GM23338 (cell line): ENCODE measurements around the gene ZIC5. TPM values are rescaled to one million over a fixed set of nuclear protein-coding genes. Genes with fewer than 3 reads are reported as not detected.
"Not testable (repeated sequence)": the region's sequence is repeated elsewhere in the genome, so short reads cannot be mapped to it uniquely, and the experiment has no call there.

Experiments used
- ATAC-seq: fragments of 200-7000 bp; cut with Tn5 transposase; 3 replicates; pipeline ENCODE4 v1.9.1; 2020
- DNase-seq: peaks from one replicate; pipeline ENCODE4 v3.0.0-alpha.2; 2015; ENCODE audit warnings: low spot score
- H2AFZ ChIP-seq: fragments of 200-600 bp; sonication (generic); 2 replicates; pipeline ENCODE4 v1.8.0; 2016; ENCODE audit warnings: antibody characterized with exemption, mild to moderate bottlenecking, moderate library complexity
- H3F3A ChIP-seq: fragments of 200-600 bp; sonication (generic); replicated peaks from 2 replicates; pipeline ENCODE4 v1.8.0; 2017; ENCODE audit warnings: antibody characterized with exemption, mixed run types, low read depth
- H3K27ac ChIP-seq: fragments of 200-600 bp; sonication (generic); 2 replicates; pipeline ENCODE4 v1.6.1; 2016; ENCODE audit warnings: low read depth
- H3K27me3 ChIP-seq: fragments of 200-600 bp; sonication (generic); 2 replicates; pipeline ENCODE4 v1.8.0; 2016; ENCODE audit warnings: mild to moderate bottlenecking, mixed run types, moderate library complexity; ENCODE audit not compliant: insufficient read depth
- H3K36me3 ChIP-seq: fragments of 200-600 bp; sonication (generic); 2 replicates; pipeline ENCODE4 v1.8.0; 2016; ENCODE audit warnings: mild to moderate bottlenecking; ENCODE audit not compliant: insufficient read depth
- H3K4me1 ChIP-seq: fragments of 200-600 bp; sonication (generic); 2 replicates; pipeline ENCODE4 v1.8.0; 2016; ENCODE audit warnings: mild to moderate bottlenecking, moderate library complexity; ENCODE audit not compliant: insufficient read depth
- H3K4me2 ChIP-seq: fragments of 200-600 bp; sonication (generic); 2 replicates; pipeline ENCODE4 v1.7.1; 2017; ENCODE audit warnings: mixed run types
- H3K4me3 ChIP-seq: fragments of 200-600 bp; sonication (generic); 2 replicates; pipeline ENCODE4 v1.6.1; 2016; ENCODE audit warnings: mixed run types
- H3K79me2 ChIP-seq: fragments of 200-600 bp; sonication (generic); replicated peaks from 2 replicates; pipeline ENCODE4 v1.8.0; 2017; ENCODE audit warnings: mild to moderate bottlenecking; ENCODE audit not compliant: insufficient read depth
- H3K9me2 ChIP-seq: fragments of 200-600 bp; sonication (generic); 2 replicates; pipeline ENCODE4 v1.8.0; 2017; ENCODE audit not compliant: insufficient read depth
- H4K20me1 ChIP-seq: fragments of 200-600 bp; sonication (generic); replicated peaks from 2 replicates; pipeline ENCODE4 v1.8.0; 2017; ENCODE audit warnings: mild to moderate bottlenecking; ENCODE audit not compliant: insufficient read depth
- H3K27ac Mint-ChIP-seq: 2 replicates; pipeline ENCODE4 v1.8.0; 2020; ENCODE audit warnings: inconsistent platforms, mild to moderate bottlenecking, moderate library complexity, mixed read lengths
- H3K27me3 Mint-ChIP-seq: 3 replicates; pipeline ENCODE4 v1.8.0; 2022; ENCODE audit warnings: low read depth, mild to moderate bottlenecking, moderate library complexity, mixed read lengths, inconsistent platforms; ENCODE audit not compliant: insufficient read depth, poor library complexity
- H3K36me3 Mint-ChIP-seq: 3 replicates; pipeline ENCODE4 v1.8.0; 2021; ENCODE audit warnings: low read depth, mild to moderate bottlenecking, inconsistent platforms, moderate library complexity, mixed read lengths
- H3K4me1 Mint-ChIP-seq: 3 replicates; pipeline ENCODE4 v1.8.0; 2020; ENCODE audit warnings: mild to moderate bottlenecking, inconsistent platforms, mixed read lengths
- H3K4me3 Mint-ChIP-seq: 3 replicates; pipeline ENCODE4 v1.8.0; 2021; ENCODE audit warnings: moderate library complexity, mild to moderate bottlenecking, inconsistent platforms, mixed read lengths
- H3K9me3 Mint-ChIP-seq: 3 replicates; pipeline ENCODE4 v1.8.0; 2020; ENCODE audit warnings: moderate library complexity, mild to moderate bottlenecking, inconsistent platforms, mixed read lengths
- CREB1 ChIP-seq: fragments of 250-450 bp; sonication (Bioruptor Pico); IDR thresholded peaks from 2 replicates; pipeline ENCODE4 v1.5.0; 2020; ENCODE audit warnings: low read depth, mild to moderate bottlenecking, moderate library complexity
- EZH2 ChIP-seq: fragments of 200-600 bp; sonication (generic); IDR thresholded peaks from one replicate; pipeline ENCODE4 v1.8.0; 2017; ENCODE audit warnings: antibody characterized with exemption, mild to moderate bottlenecking, low read depth; ENCODE audit not compliant: unreplicated experiment
- EZH2phosphoT487 ChIP-seq: fragments of 200-600 bp; sonication (generic); IDR thresholded peaks from one replicate; pipeline ENCODE4 v1.8.1; 2018; ENCODE audit warnings: antibody characterized with exemption; ENCODE audit not compliant: unreplicated experiment
- NANOG ChIP-seq: IDR thresholded peaks from 2 replicates; pipeline ENCODE4 v1.6.1; 2016; ENCODE audit warnings: antibody characterized with exemption, borderline replicate concordance
- POLR2AphosphoS5 ChIP-seq: IDR thresholded peaks from 2 replicates; pipeline ENCODE4 v1.6.1; 2016; ENCODE audit warnings: antibody characterized with exemption, low read depth
- STAT1 ChIP-seq: IDR thresholded peaks from one replicate; pipeline ENCODE4 v1.6.1; 2016; ENCODE audit warnings: antibody characterized with exemption; ENCODE audit not compliant: unreplicated experiment
- ZNF114 ChIP-seq: fragments of 250-450 bp; sonication (Bioruptor Pico); IDR thresholded peaks from 2 replicates; pipeline ENCODE4 v1.5.0; 2020; ENCODE audit warnings: mild to moderate bottlenecking, moderate library complexity
- polyA plus RNA-seq: library from polyadenylated mRNA; unstranded; fragments of >200 nt; fragmentation: Nextera tagmentation; extraction: Ambion mirVana; gene quantifications from 2 replicates; pipeline ENCODE4 v1.2.1, GENCODE V29; 2016
- total RNA-seq: library from RNA; depleted of rRNA; stranded (reverse); fragments of >200 nt; shearing (Covaris generic); gene quantifications from 2 replicates; pipeline ENCODE4 v1.2.3, GENCODE V29; 2014
- TF ChIP-seq, protein P1 (sequence below): IDR thresholded peaks from 2 replicates; pipeline ENCODE4 v1.6.1; 2016; ENCODE audit warnings: antibody characterized with exemption

Gene ZIC5
- total and polyA plus RNA-seq, 2 experiments from 2014 or later: 14.1 to 28.0 TPM

- peak overlapping the region; percentile 98 for H3K4me2 ChIP-seq
- Mint-ChIP-seq H3K36me3 (no peaks in the 10 kb centered on the region; the same call in 2 of the 3 replicates), H3K9me3 (no peaks in the 10 kb centered on the region; the same call in 2 of the 3 replicates), H3K27ac (no peak overlapping the region), H3K27me3 (peaks cover 72% of the 10 kb centered on the region), H3K4me3 (peak overlapping the region; percentile 87), H3K4me1 (peaks cover 41% of the 10 kb centered on the region)
- peak overlapping the region; percentile 98 for H2AFZ ChIP-seq
- H3K36me3 ChIP-seq: no peaks in the 10 kb centered on the region
- no peaks in the 10 kb centered on the region for H4K20me1 ChIP-seq
- H3F3A ChIP-seq: peaks cover 23% of the 10 kb centered on the region
- ATAC-seq (peak; percentile 1), DNase-seq (peak; percentile 60)
- TF ChIP-seq POLR2AphosphoS5 (no peak), STAT1 (no peak), CREB1 (CRISPR knock-in tag) (no peak), EZH2 (no peak)
- peak overlapping the region; percentile 84 for H3K4me3 ChIP-seq
- peaks cover 72% of the 10 kb centered on the region for H3K27me3 ChIP-seq
- peaks cover 38% of the 10 kb centered on the region for H3K4me1 ChIP-seq
- no peak overlapping the region for H3K27ac ChIP-seq
- no peaks in the 10 kb centered on the region for H3K9me2 ChIP-seq
- no peaks in the 10 kb centered on the region for H3K79me2 ChIP-seq
These were observed 16.3 kb downstream of the ZIC5 start for GRCh38 chr13:99955107-99955746.

- no peak overlapping the region for H3K27ac ChIP-seq
- Mint-ChIP-seq H3K4me1 (peaks cover 45% of the 10 kb centered on the region), H3K27ac (no peak overlapping the region), H3K36me3 (no peaks in the 10 kb centered on the region; the same call in 2 of the 3 replicates), H3K9me3 (no peaks in the 10 kb centered on the region; the same call in 2 of the 3 replicates), H3K4me3 (no peak overlapping the region), H3K27me3 (peaks cover 54% of the 10 kb centered on the region)
- no peaks in the 10 kb centered on the region for H4K20me1 ChIP-seq
- H3F3A ChIP-seq: peaks cover 8% of the 10 kb centered on the region
- H3K36me3 ChIP-seq: no peaks in the 10 kb centered on the region
- TF ChIP-seq ZNF114 (CRISPR knock-in tag) (no peak), POLR2AphosphoS5 (no peak), STAT1 (no peak), EZH2phosphoT487 (no peak), CREB1 (CRISPR knock-in tag) (no peak), NANOG (no peak), EZH2 (no peak)
- TF ChIP-seq, protein P1, sequence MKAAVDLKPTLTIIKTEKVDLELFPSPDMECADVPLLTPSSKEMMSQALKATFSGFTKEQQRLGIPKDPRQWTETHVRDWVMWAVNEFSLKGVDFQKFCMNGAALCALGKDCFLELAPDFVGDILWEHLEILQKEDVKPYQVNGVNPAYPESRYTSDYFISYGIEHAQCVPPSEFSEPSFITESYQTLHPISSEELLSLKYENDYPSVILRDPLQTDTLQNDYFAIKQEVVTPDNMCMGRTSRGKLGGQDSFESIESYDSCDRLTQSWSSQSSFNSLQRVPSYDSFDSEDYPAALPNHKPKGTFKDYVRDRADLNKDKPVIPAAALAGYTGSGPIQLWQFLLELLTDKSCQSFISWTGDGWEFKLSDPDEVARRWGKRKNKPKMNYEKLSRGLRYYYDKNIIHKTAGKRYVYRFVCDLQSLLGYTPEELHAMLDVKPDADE: no peak
- no peak for ATAC-seq
- no peak for DNase-seq
- peaks cover 52% of the 10 kb centered on the region for H3K27me3 ChIP-seq
- peaks cover 31% of the 10 kb centered on the region for H3K4me1 ChIP-seq
- H3K9me2 ChIP-seq: no peaks in the 10 kb centered on the region; the same call in 1 of the 2 replicates
- H3K4me2 ChIP-seq: no peak overlapping the region
- no peak overlapping the region for H3K4me3 ChIP-seq
- no peak overlapping the region for H2AFZ ChIP-seq
- no peaks in the 10 kb centered on the region for H3K79me2 ChIP-seq
These were observed 18.3 kb downstream of the ZIC5 start for GRCh38 chr13:99953138-99953755.

GRCh38 chr13:99951666-99952065 lies 19.9 kb downstream of the ZIC5 start:
- not testable (repeated sequence) for H3K36me3 ChIP-seq, H3K4me3 ChIP-seq, H3K27ac ChIP-seq, DNase-seq, H3K79me2 ChIP-seq, H3K9me2 ChIP-seq, H3F3A ChIP-seq, H3K4me3 Mint-ChIP-seq, ATAC-seq, H2AFZ ChIP-seq, H3K36me3 Mint-ChIP-seq, H3K9me3 Mint-ChIP-seq, H3K4me2 ChIP-seq, H3K27ac Mint-ChIP-seq, H4K20me1 ChIP-seq
- H3K27me3 Mint-ChIP-seq: peaks cover 42% of the 10 kb centered on the region
- Histone ChIP-seq H3K27me3 (peaks cover 40% of the 10 kb centered on the region), H3K4me1 (peaks cover 22% of the 10 kb centered on the region)
- peaks cover 45% of the 10 kb centered on the region for H3K4me1 Mint-ChIP-seq
